ENCODE data around the gene MAP1LC3B2.
A peak's percentile ranks its signal among the peaks of the same experiment; 100 is the strongest.

Gene MAP1LC3B2

DNA sequence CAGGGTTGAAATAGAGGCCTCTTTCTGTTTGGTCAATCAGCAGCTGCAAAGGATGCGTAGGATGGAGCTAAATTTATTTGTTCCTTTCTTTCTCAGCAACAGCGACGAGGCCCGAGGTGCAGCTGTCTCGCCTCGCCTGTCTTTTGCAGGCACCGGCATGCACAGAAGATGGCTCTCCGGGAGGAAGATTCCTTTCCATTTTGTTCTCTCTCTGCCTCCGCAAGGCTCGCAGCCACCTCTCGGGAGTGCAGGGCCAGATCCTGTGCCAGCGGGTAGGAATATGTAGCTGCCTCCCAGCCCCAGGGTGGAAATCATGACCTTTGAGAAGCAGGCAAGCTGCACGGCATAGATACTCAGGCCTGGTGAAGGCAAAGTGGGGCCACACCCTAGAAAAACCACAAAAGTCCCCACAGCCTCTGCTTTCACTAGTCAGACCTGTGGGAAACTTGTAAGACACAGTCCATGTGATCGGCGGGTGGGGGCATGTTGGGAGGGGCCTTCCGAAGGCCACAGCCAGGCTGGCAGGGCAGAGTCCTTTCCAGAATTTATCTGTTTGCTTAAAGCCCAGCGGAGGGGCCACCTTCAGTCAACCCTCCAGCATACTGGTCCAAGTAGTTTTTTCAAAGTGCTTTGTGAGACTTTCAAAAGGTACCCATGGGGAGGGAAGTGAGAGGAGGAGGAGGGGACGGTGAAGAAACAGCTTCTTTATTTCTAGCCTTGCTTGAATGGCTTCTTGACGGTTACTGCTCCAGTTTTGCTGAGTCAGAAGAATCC is at the start of gene MAP1LC3B2:
TSS of gene MAP1LC3B2 (plus strand) at position 220 of the 774 bp plus-strand sequence. CDS start 16,562 bp downstream, outside the sequence.
- peak; percentile 52 for DNase-seq (ENCODE audit: low read depth)

DNA sequence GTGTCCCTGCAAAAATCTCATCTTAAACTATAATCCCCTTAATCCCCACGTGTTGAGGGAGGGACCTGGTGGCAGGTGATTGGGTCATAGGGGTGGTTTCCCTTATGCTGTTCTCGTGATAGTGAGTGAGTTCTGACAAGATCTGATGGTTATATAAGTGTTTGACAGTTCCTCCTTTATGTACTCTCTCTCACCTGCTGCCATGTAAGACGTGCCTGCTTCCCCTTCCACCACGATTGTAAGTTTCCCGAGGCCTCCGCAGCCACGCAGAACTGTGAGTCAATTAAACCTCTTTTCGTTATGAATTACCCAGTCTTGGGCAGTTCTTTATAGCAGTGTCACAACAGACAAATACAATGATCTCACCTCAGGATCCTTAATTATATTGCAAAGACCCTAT is 45.2 kb upstream of the MAP1LC3B2 start:
- DNase-seq (ENCODE audit: low read depth) = no peak

DNA sequence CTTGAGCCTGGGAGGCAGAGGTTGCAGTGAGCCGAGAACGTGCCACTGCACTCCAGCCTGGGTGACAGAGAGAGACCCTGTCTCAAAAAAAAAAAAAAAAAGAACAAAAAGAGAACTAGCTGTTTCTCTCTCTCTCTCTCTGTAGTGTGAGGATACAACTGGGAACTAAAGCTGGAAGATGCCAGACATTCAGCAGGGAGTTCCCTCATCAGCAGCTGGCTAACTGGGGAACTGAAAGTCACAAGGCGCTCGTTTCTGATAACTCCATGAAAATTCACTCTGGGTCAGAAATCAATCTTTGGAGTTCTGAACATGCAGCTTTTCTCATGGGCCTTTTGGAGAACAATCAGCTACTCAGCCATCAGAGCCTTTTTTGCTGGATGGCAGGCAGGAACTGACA is 43.5 kb upstream of the MAP1LC3B2 start:
- DNase-seq (ENCODE audit: low read depth) = no peak

DNA sequence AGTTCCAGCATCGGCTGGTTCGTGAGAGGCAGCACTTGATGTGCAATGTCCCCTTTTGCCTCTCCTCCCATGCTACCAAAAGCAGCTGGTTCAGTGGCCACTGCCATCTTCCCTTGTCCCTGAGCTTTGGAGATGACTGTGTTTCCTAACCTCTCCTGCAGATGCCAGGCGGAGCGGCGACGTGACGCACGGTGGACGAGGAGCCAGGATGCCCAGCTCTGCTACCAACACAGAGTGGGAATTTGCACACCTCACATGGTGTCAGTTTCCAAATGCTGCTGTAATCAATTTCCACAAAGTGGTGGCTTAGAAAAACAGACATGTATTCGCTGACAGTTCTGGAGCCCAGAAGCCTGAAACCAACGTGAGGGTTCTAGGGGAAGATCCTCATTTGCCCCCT is 42.5 kb upstream of the MAP1LC3B2 start:
- DNase-seq (ENCODE audit: low read depth) = no peak

DNA sequence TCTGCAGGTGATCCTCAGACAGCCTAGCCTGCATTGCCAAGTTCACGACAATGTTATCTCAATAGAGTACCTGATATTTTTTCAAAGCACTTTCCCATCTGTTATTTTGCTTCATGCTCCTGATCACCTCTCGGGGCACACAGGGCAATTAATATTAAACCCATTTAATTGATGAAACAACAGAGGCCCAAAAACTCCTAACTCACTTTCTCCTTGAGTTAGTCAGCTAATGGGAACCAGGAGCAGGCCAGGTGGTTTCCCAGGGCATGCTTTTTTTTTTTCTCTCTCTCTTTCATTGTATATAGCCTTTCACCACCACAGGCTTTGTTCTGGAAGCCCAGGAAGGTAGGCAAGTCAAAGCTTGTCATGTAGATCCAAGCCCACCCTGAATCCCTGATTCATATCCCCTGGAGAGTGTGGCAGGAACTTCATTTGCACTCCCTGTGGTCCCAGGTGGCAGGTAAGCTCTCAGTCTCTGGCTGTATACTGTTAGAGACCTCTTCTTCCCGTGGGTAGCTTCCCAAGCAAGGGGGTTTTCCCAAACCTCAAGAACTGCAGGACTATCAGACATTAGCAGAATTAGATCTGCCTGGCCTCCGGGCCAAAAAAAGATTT is 41.6 kb upstream of the MAP1LC3B2 start:
- DNase-seq (ENCODE audit: low read depth) = no peak

DNA sequence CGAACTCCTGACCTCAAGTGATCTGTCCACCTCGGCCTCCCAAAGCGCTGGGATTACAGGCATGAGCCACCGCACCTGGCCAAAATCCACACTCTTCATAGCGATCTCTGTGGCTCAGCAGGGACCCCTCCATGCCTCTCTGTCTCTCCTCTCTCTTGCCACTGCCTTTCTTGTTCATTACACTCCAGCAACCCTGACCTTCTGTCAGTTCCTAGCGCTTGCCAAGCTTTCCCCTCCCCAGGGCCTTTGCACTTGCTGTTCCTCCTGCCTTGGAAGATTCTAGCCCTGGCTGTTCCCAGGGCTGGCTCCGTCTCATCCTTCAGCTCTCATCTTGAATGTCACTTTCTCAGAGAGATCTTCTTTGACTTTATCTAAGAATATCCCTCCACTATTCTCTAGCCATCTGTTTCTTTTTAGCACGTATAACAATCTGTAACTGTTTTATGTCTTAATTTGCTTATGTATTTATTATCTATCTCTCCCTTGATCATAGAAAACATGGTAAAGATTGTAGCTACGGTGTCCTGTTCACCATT is 38.9 kb upstream of the MAP1LC3B2 start:
- DNase-seq (ENCODE audit: low read depth) = no peak

DNA sequence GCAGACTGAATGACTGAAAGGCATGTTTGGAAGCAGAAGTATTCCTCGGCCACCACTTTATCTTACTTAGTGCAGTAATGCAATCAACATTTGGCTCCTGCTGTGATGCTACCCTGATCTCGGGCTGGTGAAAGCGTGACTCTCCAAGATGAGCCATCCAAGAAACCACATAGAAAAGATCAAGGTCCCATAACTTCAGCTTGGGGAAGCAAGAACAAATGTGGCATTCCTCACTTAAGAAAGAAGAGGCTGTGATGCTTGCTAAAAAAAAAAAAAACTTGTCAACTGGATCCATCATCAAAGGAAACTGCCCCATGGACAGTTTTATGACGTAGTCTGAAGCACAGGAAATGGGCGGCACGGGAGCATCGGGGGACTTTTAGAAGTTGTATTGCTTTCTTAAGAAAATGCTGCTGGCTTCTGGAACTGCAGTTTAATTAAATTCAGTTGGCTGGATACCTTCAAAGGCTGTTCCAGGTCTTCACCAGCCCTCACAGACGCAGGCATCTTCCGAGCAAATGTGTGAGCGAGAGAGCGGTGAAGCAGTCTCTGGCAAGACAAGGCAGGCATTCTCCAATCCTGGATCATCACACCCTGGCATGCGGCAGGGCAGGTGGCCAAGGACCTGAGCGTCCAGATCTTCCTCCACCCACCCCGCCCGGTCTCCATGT is 38.2 kb upstream of the MAP1LC3B2 start:
- no peak for DNase-seq (ENCODE audit: low read depth)

DNA sequence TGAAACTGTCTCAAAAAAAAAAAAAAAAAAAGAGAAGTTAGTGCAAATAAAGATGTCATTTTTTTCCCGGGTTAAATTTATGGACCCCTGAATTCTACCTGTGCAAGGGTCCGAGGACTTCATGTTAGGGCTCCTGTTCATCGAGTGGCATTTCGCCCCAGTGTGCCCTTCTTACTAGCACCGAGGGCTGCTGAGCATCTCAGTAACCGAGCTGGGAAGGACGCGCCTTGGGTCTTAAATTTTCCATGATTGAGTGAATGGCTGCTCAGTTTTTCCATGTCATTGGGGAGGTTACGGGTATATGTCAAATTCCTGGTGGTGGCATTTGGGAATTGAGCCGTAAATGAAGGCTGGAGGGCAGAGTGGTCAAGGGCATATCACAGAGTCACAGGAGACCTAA is 34.9 kb upstream of the MAP1LC3B2 start:
- DNase-seq (ENCODE audit: low read depth) = no peak

DNA sequence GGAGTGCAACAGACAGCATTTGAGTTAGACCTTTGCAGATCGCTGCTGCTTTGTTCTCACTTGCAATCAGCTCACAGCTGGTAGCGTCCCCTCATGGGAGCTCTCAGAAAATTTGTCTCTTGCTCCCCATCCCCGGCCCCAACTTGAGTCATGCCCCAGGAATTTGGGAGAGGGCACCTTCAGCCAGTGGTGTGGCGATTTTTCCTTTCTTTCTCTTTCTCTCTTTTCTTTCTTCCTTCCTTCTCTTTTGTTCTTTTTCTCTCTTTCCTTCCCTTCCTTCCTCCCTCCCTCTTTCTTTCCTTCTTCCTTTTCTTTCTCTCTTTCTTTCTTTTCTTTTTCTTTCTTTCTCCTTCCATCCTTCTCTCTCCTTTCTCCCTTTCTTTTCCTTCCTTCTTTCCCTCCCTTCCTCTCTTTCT is 34.2 kb upstream of the MAP1LC3B2 start:
- no peak for DNase-seq (ENCODE audit: low read depth)

DNA sequence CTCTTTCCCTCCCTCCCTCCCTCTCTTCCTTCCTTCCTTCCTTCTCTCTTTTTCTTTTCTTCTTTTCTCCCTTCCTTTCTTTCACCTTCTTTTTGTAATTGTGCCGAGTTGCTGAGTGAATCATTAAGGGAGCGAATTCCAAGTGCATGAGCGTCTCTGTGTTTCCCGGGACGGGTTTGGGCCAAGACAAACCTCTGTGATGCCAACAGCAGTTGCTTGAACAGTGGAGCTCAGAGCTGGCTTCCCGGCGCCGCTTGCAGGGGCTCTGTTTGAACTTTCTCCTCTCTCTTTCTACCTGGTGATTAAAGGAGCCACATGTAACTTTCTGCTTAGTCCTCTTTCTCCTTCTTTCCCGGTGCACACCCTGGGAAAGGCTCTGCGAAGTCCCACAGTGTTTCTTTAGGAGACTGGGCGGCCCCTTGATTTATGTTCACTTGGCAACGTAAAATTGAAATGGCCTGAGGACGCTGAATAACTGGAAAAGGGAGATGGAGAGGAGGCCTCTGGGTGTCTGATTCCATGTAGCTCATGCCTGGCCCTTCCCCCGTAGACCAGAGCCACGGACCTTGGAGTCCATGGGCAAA is 33.7 kb upstream of the MAP1LC3B2 start:
- no peak for DNase-seq (ENCODE audit: low read depth)

DNA sequence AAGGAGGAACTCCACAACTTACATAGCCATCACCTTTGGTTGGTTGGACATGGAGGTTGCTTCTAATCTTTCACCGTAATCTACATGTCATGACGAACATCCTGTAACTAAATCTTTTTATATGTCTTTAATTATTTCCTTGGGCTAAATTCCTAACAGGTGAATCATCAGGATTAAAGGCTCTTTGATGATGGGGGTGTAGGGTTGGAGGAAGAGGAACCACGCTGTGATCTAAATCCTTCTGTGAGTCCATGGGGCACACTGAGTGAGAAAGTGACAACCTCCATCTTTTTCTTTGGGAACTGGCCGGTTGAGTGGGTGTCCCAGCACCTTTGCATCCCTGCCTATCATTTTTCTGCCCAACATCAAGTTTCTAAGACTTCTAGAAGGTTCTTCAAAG is 31.1 kb upstream of the MAP1LC3B2 start:
- DNase-seq (ENCODE audit: low read depth) = no peak

DNA sequence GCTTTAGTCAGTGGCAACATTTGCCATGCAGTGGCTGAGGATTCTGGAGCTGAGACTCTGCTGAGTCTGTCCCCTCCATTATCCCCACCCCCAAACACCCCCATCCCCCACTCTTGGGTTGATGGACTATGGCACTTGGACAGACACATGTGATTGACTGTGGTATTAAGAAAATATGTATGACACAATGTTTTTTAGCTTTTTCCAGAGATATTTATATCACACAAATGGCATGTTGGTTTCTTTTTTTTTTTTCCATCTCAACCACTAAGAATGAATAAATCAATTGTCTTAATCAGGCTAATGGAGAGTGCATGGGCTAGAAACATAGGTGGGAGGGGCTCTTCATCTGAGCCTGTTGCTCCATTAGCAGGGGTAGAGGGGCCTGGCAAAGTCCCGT is 30.7 kb upstream of the MAP1LC3B2 start:
- DNase-seq (ENCODE audit: low read depth) = no peak

DNA sequence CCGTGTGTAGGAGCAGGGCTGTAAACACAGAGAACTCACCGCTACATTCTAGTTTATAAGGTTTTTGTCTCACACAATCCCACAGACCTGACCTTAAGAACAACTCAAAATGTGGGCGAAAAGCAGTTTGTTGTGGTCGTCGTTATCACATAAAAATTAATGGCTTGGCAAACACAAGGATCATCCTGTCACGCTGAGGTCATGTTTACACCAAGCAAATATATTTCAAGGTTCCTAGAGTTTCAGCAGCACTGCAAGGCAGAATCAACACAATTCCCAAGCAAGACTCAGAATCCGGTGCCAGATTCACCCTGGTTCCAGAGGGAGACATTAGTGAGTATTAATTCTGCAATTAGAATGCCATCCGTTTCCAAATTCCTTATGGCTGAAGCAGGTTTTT is 30.1 kb upstream of the MAP1LC3B2 start:
- DNase-seq (ENCODE audit: low read depth) = no peak

DNA sequence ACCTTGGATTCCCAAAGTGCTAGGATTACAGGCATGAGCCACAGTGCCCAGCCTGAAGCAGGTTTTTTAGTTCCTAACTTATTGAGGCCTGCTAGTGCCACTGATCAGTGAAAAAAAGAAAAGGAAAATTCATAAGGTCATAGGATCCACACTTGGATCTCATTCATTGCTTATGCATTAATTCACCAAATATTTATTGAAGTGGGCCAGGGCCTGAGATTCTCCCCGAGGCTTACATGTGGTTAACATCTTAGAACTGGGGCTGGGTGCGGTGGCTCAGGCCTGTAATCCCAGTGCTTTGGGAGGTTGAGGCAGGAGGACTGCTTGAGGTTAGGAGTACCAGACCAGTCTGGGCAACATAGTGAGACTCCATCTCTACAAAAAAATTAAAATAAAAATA is 29.5 kb upstream of the MAP1LC3B2 start:
- no peak for DNase-seq (ENCODE audit: low read depth)

DNA sequence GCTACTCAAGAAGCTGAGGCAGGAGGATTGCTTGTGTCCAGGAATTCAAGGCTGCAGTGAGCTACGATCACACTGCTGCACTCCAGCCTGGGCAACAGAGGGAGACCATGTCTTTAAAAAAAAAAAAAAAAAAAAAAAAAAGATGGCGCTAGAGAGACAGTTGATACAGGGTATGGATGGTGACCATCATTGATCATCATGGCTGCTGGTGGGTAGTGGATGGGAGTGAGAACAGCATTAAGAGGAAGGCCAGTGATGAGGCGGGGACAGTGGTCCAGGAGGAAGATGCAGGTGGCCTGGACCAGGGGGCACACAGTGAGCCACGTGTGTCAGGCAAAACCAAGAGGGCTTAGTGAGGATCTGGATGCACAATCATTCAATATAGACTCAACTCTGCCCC is 26.8 kb upstream of the MAP1LC3B2 start:
- no peak for DNase-seq (ENCODE audit: low read depth)

DNA sequence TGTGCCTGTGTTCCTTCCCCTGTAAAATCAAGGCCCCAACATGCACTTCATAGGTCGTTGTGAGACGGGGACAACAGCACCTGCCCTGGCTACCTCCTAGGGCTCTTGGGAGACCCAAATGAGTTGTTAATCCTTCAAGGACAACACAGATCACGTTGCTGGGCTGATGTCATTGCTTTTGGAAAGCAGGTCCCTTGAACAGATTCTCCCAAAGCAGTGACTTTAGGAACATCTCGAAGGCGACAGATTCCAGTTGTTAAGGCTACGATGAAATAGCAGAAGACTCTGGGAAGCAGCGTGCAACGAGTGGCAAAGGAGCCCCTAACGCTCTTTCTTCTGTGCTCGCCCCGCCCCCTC is 26.2 kb upstream of the MAP1LC3B2 start:
- no peak for DNase-seq (ENCODE audit: low read depth)

DNA sequence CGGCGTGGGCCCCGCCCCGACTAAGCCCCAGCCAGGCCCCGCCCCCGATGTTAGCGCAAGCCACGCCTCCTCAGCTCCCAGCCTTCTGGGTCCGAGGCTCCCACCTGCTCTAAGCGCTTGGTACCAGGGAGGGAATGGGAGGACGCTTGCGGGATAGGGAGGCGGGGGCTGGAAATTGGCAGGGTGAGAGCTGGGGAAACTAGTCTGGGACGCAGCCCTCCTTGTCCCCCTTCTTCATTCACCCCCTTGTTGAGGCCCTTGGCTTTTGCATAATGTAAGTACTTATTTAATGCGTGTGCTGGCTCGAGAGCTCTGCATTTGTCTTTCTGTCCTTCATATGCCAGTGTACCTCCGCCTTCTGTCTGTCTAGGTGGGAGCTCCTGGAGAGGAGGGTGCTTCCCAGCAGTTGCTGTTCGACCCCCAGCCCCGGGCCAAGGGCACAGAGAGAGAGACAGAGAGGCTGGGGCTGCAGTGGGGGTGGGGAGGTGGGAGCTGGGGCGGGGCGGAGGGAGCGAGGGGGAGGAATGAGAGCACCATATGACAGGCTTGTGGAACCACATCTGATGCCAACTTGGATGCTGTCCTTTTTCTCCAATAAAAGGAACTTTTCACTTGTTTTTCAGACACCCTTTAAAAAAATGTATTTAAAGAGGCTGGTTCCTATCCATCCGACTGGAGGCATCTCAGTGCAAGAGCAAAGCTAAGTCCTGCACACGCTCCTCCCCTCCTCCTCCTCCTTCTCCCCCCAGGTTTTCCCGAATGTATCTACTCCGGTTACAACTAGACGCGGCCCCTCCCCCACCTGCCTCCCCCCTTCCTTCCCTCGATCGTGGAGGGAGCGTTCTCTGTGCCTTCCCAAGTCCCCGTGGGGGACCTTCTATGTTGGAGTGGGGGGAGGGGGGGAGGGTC is 25.6 kb upstream of the MAP1LC3B2 start:
- DNase-seq (ENCODE audit: low read depth) = peak; percentile 61

DNA sequence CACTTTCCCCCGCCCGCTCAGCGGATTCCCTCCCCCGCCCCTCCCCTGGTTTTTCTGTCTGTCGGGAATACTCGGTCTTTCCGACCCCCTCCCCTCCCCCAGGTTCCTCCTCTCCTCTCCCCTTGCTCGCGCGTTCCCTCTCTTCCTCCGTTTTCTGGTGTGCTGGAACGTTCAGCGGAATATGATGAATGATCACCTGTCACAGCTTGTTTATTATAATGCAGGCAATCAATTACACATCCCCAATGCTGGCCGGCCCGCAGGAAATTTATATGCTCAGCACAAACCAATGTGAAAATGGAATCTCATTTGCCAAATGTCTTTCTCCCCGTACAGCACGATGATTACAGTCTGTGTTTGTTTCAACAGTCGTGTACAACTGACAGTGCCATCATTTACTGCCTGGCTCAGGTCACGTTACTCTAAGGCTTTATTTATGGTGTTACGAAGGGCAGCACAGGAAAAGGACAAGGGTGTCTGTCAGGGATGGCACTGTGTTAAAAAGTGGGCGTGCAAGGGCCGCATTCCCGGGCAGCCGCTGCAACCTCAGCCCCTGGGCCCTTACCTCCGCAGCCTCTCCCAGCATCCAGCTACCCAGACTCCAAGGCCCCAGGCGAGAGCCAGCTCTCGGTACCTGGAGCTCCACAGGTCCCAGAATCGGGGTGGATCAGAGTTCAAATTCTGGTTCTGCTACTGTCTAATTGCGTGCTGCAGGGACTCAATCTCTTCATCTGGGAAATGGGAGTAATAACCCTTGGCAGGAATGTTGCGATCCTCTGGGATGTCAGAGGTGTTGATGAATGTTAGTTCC is 24.7 kb upstream of the MAP1LC3B2 start:
- no peak for DNase-seq (ENCODE audit: low read depth)

DNA sequence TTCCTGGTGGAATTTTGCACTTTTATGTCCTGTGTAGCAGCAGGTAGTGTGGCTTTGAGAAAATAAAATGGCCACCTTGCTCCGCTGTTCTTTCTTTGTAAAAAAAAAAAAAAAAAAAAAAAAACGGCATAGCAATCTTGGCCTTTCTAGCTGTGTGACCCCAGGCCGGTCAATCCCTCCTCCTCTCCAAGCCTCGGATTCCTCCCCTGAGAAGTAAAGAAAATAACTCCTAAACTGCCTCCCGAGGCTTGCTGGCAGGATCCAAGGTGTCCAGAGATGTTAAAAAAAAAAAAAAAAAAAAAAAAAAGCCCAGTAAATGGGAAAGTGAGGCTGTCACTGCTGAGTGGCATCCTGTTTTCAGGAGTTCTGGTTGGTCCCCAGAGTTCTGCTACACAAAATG is 23.9 kb upstream of the MAP1LC3B2 start:
- DNase-seq (ENCODE audit: low read depth) = no peak

DNA sequence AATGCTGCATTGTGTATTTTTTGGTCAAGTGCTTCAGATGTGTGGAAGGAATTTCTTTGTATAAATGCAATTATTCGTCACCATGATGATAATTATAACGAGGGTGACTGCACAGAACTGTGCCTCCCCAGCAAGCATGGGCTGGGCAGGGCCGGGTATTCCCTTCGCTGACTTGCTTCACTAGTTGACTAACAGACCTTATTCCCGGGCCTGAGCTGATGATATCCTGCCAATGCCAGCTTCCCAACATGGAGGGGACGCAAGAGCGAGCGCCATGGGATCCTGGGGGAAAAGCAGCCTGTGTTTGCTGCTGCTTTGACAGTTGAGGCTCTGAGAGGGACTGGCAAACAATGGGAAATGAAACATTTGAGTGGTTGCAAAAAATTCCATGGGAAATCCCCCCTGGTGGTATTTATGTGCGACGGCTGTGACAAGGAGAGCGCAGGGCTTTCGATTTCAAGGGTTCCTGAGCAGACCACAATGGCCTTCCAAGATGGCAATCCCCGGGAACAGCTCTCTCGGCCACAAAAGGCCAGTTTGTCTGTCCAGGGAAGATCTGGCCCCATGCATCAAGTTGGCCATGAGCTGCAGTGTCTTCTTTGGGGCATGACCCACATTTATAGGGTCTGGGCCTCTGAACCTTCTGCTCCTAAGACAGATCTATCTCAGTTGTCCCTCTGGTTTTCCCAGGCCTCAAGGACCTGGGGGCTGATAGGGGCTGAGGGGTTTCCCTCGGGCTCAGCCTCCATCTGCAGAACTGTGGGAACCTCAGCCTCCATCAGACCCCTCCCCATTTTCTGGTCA is 21.9 kb upstream of the MAP1LC3B2 start:
- DNase-seq (ENCODE audit: low read depth) = no peak
